Stimulated activated effector memory CD8-positive, alpha-beta T cell treated with anti-CD3 and anti-CD28 coated beads, Interleukin-12 subunit alpha, Interleukin-12 subunit beta, amount 100 ng/mL, for 72 hours (primary cell): ENCODE measurements around the gene ZCCHC4.
A peak's percentile ranks its signal among the peaks of the same experiment; 100 is the strongest.

Experiments
- ATAC-seq: fragments of 150-1000 bp; cut with Tn5 transposase; 2 replicates; pipeline ENCODE4 v1.10.0; 2021
- DNase-seq, 2 donors: peaks; one replicate each; pipeline ENCODE4 v3.0.0; 2021 to 2022; ENCODE audit warnings: low spot score in 2 of 2
- H3K27ac Mint-ChIP-seq: one replicate; pipeline ENCODE4 v1.8.0; 2022; ENCODE audit warnings: mild to moderate bottlenecking, mixed read lengths
- H3K36me3 Mint-ChIP-seq: one replicate; pipeline ENCODE4 v1.8.0; 2022; ENCODE audit warnings: mild to moderate bottlenecking, mixed read lengths
- H3K4me1 Mint-ChIP-seq: one replicate; pipeline ENCODE4 v1.8.0; 2022; ENCODE audit warnings: mixed read lengths
- H3K4me3 Mint-ChIP-seq: one replicate; pipeline ENCODE4 v1.8.0; 2022; ENCODE audit warnings: mild to moderate bottlenecking, mixed read lengths
- H3K9me3 Mint-ChIP-seq: one replicate; pipeline ENCODE4 v1.8.0; 2022; ENCODE audit warnings: mixed read lengths

The ZCCHC4 gene

GRCh38 chr4:25386926-25387325, 74.4 kb downstream of the ZCCHC4 start:
- H3K4me3 Mint-ChIP-seq, result no peak overlapping the region
- DNase-seq, result no peak
- H3K36me3 Mint-ChIP-seq, result peaks cover 68% of the 10 kb centered on the region
- no peak for ATAC-seq
- peaks cover 4% of the 10 kb centered on the region for H3K4me1 Mint-ChIP-seq
- H3K9me3 Mint-ChIP-seq, result no peaks in the 10 kb centered on the region
- no peak overlapping the region for H3K27ac Mint-ChIP-seq

GRCh38 chr4:25397305-25397704, 84.7 kb downstream of the ZCCHC4 start:
- no peak overlapping the region for H3K4me3 Mint-ChIP-seq
- H3K27ac Mint-ChIP-seq, result peak overlapping the region; percentile 41
- peaks cover 97% of the 10 kb centered on the region for H3K36me3 Mint-ChIP-seq
- no peak for DNase-seq
- peaks cover 18% of the 10 kb centered on the region for H3K4me1 Mint-ChIP-seq
- ATAC-seq, result no peak
- H3K9me3 Mint-ChIP-seq, result peaks cover 3% of the 10 kb centered on the region

- Mint-ChIP-seq H3K27ac (peak overlapping the region; percentile 46), H3K9me3 (peaks cover 3% of the 10 kb centered on the region), H3K36me3 (peaks cover 95% of the 10 kb centered on the region), H3K4me3 (no peak overlapping the region), H3K4me1 (peaks cover 18% of the 10 kb centered on the region)
- ATAC-seq (no peak), DNase-seq (no peak)
Measured at GRCh38 chr4:25399510-25399909, 86.9 kb downstream of the ZCCHC4 start.

- Mint-ChIP-seq H3K4me3 (no peak overlapping the region), H3K4me1 (peaks cover 18% of the 10 kb centered on the region), H3K27ac (peak overlapping the region; percentile 40), H3K9me3 (peaks cover 3% of the 10 kb centered on the region), H3K36me3 (peaks cover 95% of the 10 kb centered on the region)
- DNase-seq (no peak), ATAC-seq (no peak)
Measured at GRCh38 chr4:25401066-25401465, 88.5 kb downstream of the ZCCHC4 start.

GRCh38 chr4:25402521-25402920, 89.9 kb downstream of the ZCCHC4 start:
- Mint-ChIP-seq H3K36me3 (peaks cover 95% of the 10 kb centered on the region), H3K9me3 (no peaks in the 10 kb centered on the region), H3K27ac (no peak overlapping the region), H3K4me3 (no peak overlapping the region), H3K4me1 (peaks cover 18% of the 10 kb centered on the region)
- ATAC-seq (no peak), DNase-seq (no peak)

- peaks cover 95% of the 10 kb centered on the region for H3K36me3 Mint-ChIP-seq
Measured at GRCh38 chr4:25403699-25404098, 91.1 kb downstream of the ZCCHC4 start.

GRCh38 chr4:25405453-25405852, 92.9 kb downstream of the ZCCHC4 start:
- Mint-ChIP-seq H3K27ac (no peak overlapping the region), H3K4me3 (no peak overlapping the region), H3K36me3 (peaks cover 95% of the 10 kb centered on the region), H3K9me3 (no peaks in the 10 kb centered on the region), H3K4me1 (peaks cover 2% of the 10 kb centered on the region)
- DNase-seq (no peak), ATAC-seq (no peak)

More at GRCh38 chr4:25403699-25404098, 91.1 kb downstream of the ZCCHC4 start:
- DNase-seq (no peak), ATAC-seq (no peak)
- Mint-ChIP-seq H3K27ac (no peak overlapping the region), H3K4me3 (no peak overlapping the region), H3K9me3 (no peaks in the 10 kb centered on the region), H3K4me1 (peaks cover 13% of the 10 kb centered on the region)

- Mint-ChIP-seq H3K36me3 (peaks cover 98% of the 10 kb centered on the region), H3K9me3 (no peaks in the 10 kb centered on the region), H3K4me3 (no peak overlapping the region), H3K4me1 (no peaks in the 10 kb centered on the region), H3K27ac (peak overlapping the region; percentile 37)
- DNase-seq (no peak), ATAC-seq (no peak)
Measured at GRCh38 chr4:25406081-25406692, 93.6 kb downstream of the ZCCHC4 start.

GRCh38 chr4:25410820-25411529, 98.4 kb downstream of the ZCCHC4 start:
- Mint-ChIP-seq H3K9me3 (no peaks in the 10 kb centered on the region), H3K36me3 (peaks cover 100% of the 10 kb centered on the region), H3K27ac (no peak overlapping the region), H3K4me1 (no peaks in the 10 kb centered on the region), H3K4me3 (no peak overlapping the region)
- DNase-seq (no peak), ATAC-seq (no peak)

GRCh38 chr4:25413261-25413660, 100.7 kb downstream of the ZCCHC4 start:
- Mint-ChIP-seq H3K27ac (peak overlapping the region; percentile 29), H3K4me3 (no peak overlapping the region), H3K36me3 (peaks cover 100% of the 10 kb centered on the region), H3K9me3 (no peaks in the 10 kb centered on the region), H3K4me1 (no peaks in the 10 kb centered on the region)
- ATAC-seq, result no peak
- no peak for DNase-seq

- H3K9me3 Mint-ChIP-seq, result no peaks in the 10 kb centered on the region
- H3K4me3 Mint-ChIP-seq, result no peak overlapping the region
- H3K36me3 Mint-ChIP-seq, result peaks cover 77% of the 10 kb centered on the region
- ATAC-seq, result no peak
- H3K4me1 Mint-ChIP-seq, result no peaks in the 10 kb centered on the region
- H3K27ac Mint-ChIP-seq, result no peak overlapping the region
- no peak for DNase-seq
Measured at GRCh38 chr4:25417014-25417413, 104.4 kb downstream of the ZCCHC4 start.
